Subcutaneous preadipocyte (primary cell): ENCODE measurements around the gene UBR7. TPM values are rescaled to one million over a fixed set of nuclear protein-coding genes. Genes with fewer than 3 reads are reported as not detected.

Experiments
- total RNA-seq: library from RNA; depleted of rRNA; stranded (reverse); fragments of >200 nt; gene quantifications from 2 replicates; pipeline ENCODE4 v1.2.3, GENCODE V29; 2012

UBR7 gene
- 32.6 and 33.1 TPM in 2 replicates for total RNA-seq

GRCh38 chr14:93206793-93207467 lies at the start of gene UBR7, which contains the start of gene GON7:
TSS of gene UBR7 (plus strand) at chr14:93207256. CDS start at chr14:93207292, 36 bp downstream.
TSS of gene GON7 (minus strand) at chr14:93207065. CDS start at chr14:93207037, 28 bp downstream.

GRCh38 chr14:93184391-93185348 lies 22.4 kb upstream of the UBR7 start, which contains the start of the genes LYSET and MOAP1:
TSS of gene LYSET (plus strand) at chr14:93185317. CDS start at chr14:93185406, 89 bp downstream.
TSS of gene MOAP1 (minus strand) at chr14:93184897. CDS start at chr14:93184242, 655 bp downstream.

Other genes starting within 250 kb of the UBR7 start
- gene ITPK1, start 91.3 kb upstream of the UBR7 start, total RNA-seq, result 13.6 and 19.2 TPM in 2 replicates
- 6.2 and 8.2 TPM in 2 replicates for gene MOAP1, start 22.4 kb upstream of the UBR7 start, total RNA-seq
- gene LYSET, start 21.9 kb upstream of the UBR7 start, total RNA-seq, result 3.7 and 7.2 TPM in 2 replicates
- gene GON7, start 191 bp upstream of the UBR7 start, total RNA-seq, result 10.9 and 15.8 TPM in 2 replicates
- gene BTBD7, start 125.8 kb downstream of the UBR7 start, total RNA-seq, result 20.6 and 24.6 TPM in 2 replicates
- gene COX8C, start 139.9 kb downstream of the UBR7 start, total RNA-seq, result not detected in 2 replicates
- gene UNC79, start 223.7 kb downstream of the UBR7 start, total RNA-seq, result under 0.01 TPM in 2 replicates